GM12875 (cell line): ENCODE measurements around the gene PPP1R14D.
A peak's percentile ranks its signal among the peaks of the same experiment; 100 is the strongest.

ENCODE experiments used
- H3K4me3 ChIP-seq: one replicate; pipeline ENCODE4 v1.5.1; 2011; ENCODE audit warnings: low read depth, low read length, control low read depth
- CTCF ChIP-seq: IDR thresholded peaks from 2 replicates; pipeline ENCODE4 v1.5.1; 2011; ENCODE audit warnings: low read depth, mild to moderate bottlenecking, control low read depth, inconsistent platforms, low read length, moderate library complexity, borderline replicate concordance; ENCODE audit not compliant: insufficient read depth

The PPP1R14D gene

GRCh38 chr15:40803688-40804087 lies 24.8 kb downstream of the PPP1R14D start:
- TF ChIP-seq CTCF: 0 out of 2 replicates have a peak, but pooled peaks have one; percentile 9
- H3K4me3 ChIP-seq: no peak overlapping the region

GRCh38 chr15:40803076-40803475 lies 25.4 kb downstream of the PPP1R14D start:
- no peak for TF ChIP-seq CTCF
- H3K4me3 ChIP-seq: no peak overlapping the region

- TF ChIP-seq CTCF: no peak
- H3K4me3 ChIP-seq: no peak overlapping the region
Observed at GRCh38 chr15:40799523-40799922, 29.0 kb downstream of the PPP1R14D start.

- H3K4me3 ChIP-seq: no peak overlapping the region
- TF ChIP-seq CTCF: no peak
Observed at GRCh38 chr15:40796512-40796911, 32.0 kb downstream of the PPP1R14D start.

GRCh38 chr15:40796041-40796440 lies 32.5 kb downstream of the PPP1R14D start:
- no peak for TF ChIP-seq CTCF
- no peak overlapping the region for H3K4me3 ChIP-seq

GRCh38 chr15:40793216-40793989 lies 35.1 kb downstream of the PPP1R14D start:
- no peak overlapping the region for H3K4me3 ChIP-seq
- TF ChIP-seq CTCF: no peak

GRCh38 chr15:40792394-40792793 lies 36.1 kb downstream of the PPP1R14D start:
- H3K4me3 ChIP-seq: no peak overlapping the region
- TF ChIP-seq CTCF: no peak
